Mesenchymal stem cell (in vitro differentiated cells and primary cell): ENCODE measurements around the gene CDC42BPB.

Experiments used
- DNase-seq: peaks from one replicate; pipeline ENCODE4 v3.0.0-alpha.2; 2013
- H2AFZ ChIP-seq: one replicate; pipeline ENCODE4 v1.6.1; 2013; ENCODE audit warnings: low read depth, mild to moderate bottlenecking, control low read depth, inconsistent platforms, low read length, moderate library complexity
- H2AK5ac ChIP-seq: 2 replicates; pipeline ENCODE4 v1.6.1; 2013; ENCODE audit warnings: low read length, moderate library complexity, mild to moderate bottlenecking, inconsistent platforms; ENCODE audit not compliant: severe bottlenecking
- H2BK120ac ChIP-seq: one replicate; pipeline ENCODE4 v1.6.1; 2013; ENCODE audit warnings: low read depth, mild to moderate bottlenecking, inconsistent platforms, low read length, moderate library complexity
- H2BK12ac ChIP-seq, 2 experiments: one replicate each; pipeline ENCODE4 v1.6.1; 2013; ENCODE audit warnings: inconsistent platforms in 2 of 2, low read length in 2 of 2, mild to moderate bottlenecking in 2 of 2, moderate library complexity in 2 of 2, control low read depth in 1 of 2
- H2BK15ac ChIP-seq: one replicate; pipeline ENCODE4 v1.6.1; 2013; ENCODE audit warnings: mild to moderate bottlenecking, low read depth, inconsistent platforms; ENCODE audit not compliant: poor library complexity, severe bottlenecking
- H2BK5ac ChIP-seq: 2 replicates; pipeline ENCODE4 v1.6.1; 2013; ENCODE audit warnings: low read depth, mild to moderate bottlenecking, low read length, control low read depth, inconsistent platforms; ENCODE audit not compliant: poor library complexity, severe bottlenecking
- H3K14ac ChIP-seq, 2 experiments: one replicate each; pipeline ENCODE4 v1.6.1; 2013; ENCODE audit warnings: inconsistent platforms in 2 of 2, low read length in 2 of 2, control low read depth in 1 of 2, mild to moderate bottlenecking in 1 of 2, moderate library complexity in 1 of 2
- H3K18ac ChIP-seq, 2 experiments: one replicate each; pipeline ENCODE4 v1.6.1; 2013; ENCODE audit warnings: inconsistent platforms in 2 of 2, low read length in 2 of 2, control low read depth in 1 of 2, low read depth in 1 of 2, mild to moderate bottlenecking in 1 of 2
- H3K23ac ChIP-seq, 2 experiments: one replicate each; pipeline ENCODE4 v1.6.1; 2013; ENCODE audit warnings: inconsistent platforms in 2 of 2, low read length in 2 of 2, mild to moderate bottlenecking in 2 of 2, moderate library complexity in 2 of 2, control low read depth in 1 of 2
- H3K27ac ChIP-seq: 2 replicates; pipeline ENCODE4 v1.5.1; 2013; ENCODE audit warnings: mild to moderate bottlenecking, moderate library complexity, low read length, control low read depth, inconsistent platforms; ENCODE audit not compliant: poor library complexity, severe bottlenecking
- H3K27me3 ChIP-seq, 2 experiments: 2 replicates each; pipeline versions ENCODE4 v1.6.1 to v1.7.0; 2013; ENCODE audit warnings: low read length in 2 of 2, mild to moderate bottlenecking in 2 of 2, moderate library complexity in 2 of 2, control low read depth in 1 of 2, inconsistent platforms in 1 of 2; ENCODE audit not compliant: control insufficient read depth in 1 of 2, insufficient read depth in 1 of 2
- H3K36me3 ChIP-seq, 2 experiments: 2 replicates each; pipeline versions ENCODE4 v1.6.1 to v1.7.0; 2013; ENCODE audit warnings: low read length in 2 of 2, control low read depth in 1 of 2, inconsistent platforms in 1 of 2, low read depth in 1 of 2, mild to moderate bottlenecking in 1 of 2; ENCODE audit not compliant: insufficient read depth in 2 of 2, control insufficient read depth in 1 of 2
- H3K4ac ChIP-seq, 2 experiments: one replicate each; pipeline ENCODE4 v1.6.1; 2013; ENCODE audit warnings: inconsistent platforms in 2 of 2, low read length in 2 of 2, mild to moderate bottlenecking in 2 of 2, moderate library complexity in 2 of 2, control low read depth in 1 of 2, low read depth in 1 of 2
- H3K4me1 ChIP-seq: 2 replicates; pipeline ENCODE4 v1.6.1; 2013; ENCODE audit warnings: low read depth, low read length, control low read depth; ENCODE audit not compliant: control insufficient read depth, insufficient read depth
- H3K4me2 ChIP-seq: 2 replicates; pipeline ENCODE4 v1.6.1; 2013; ENCODE audit warnings: low read length, mild to moderate bottlenecking, inconsistent platforms; ENCODE audit not compliant: poor library complexity, severe bottlenecking
- H3K4me3 ChIP-seq, 2 experiments: 2 replicates each; pipeline versions ENCODE4 v1.5.1 to v1.7.0; 2013; ENCODE audit warnings: low read length in 2 of 2, mild to moderate bottlenecking in 2 of 2, control low read depth in 1 of 2, low read depth in 1 of 2; ENCODE audit not compliant: insufficient read depth in 1 of 2
- H3K79me1 ChIP-seq: replicated peaks from 2 replicates; pipeline ENCODE4 v1.6.1; 2013; ENCODE audit warnings: mild to moderate bottlenecking, control low read depth, low read length, inconsistent platforms; ENCODE audit not compliant: poor library complexity, severe bottlenecking
- H3K9ac ChIP-seq: 2 replicates; pipeline ENCODE4 v1.7.0; 2013; ENCODE audit warnings: mild to moderate bottlenecking, low read length, moderate library complexity
- H3K9me3 ChIP-seq: 2 replicates; pipeline ENCODE4 v1.7.0; 2013; ENCODE audit warnings: mild to moderate bottlenecking, low read length; ENCODE audit not compliant: control insufficient read depth
- H4K8ac ChIP-seq: one replicate; pipeline ENCODE4 v1.6.1; 2013; ENCODE audit warnings: inconsistent platforms, mild to moderate bottlenecking, low read length, moderate library complexity
- H4K91ac ChIP-seq: one replicate; pipeline ENCODE4 v1.6.1; 2013; ENCODE audit warnings: mild to moderate bottlenecking, low read length, inconsistent platforms
- WGBS: methylation state at CpG from one replicate; pipeline ENCODE4 v1.1.7; 2013; ENCODE audit warnings: mixed read lengths; 5-methylcytosine and 5-hydroxymethylcytosine counted together

Gene CDC42BPB

GRCh38 chr14:102969901-102970300, 87.4 kb downstream of the CDC42BPB start:
- Histone ChIP-seq H2BK120ac (no peak overlapping the region), H3K4ac (no peak overlapping the region), H2AFZ (no peak overlapping the region), H3K27ac (no peak overlapping the region), H2BK5ac (no peak overlapping the region), H2BK15ac (no peak overlapping the region), H3K14ac (no peak overlapping the region), H3K4me3 (no peak overlapping the region), H3K4me2 (no peak overlapping the region), H3K23ac (no peak overlapping the region), H3K79me1 (peaks cover 37% of the 10 kb centered on the region), H2AK5ac (no peak overlapping the region), H4K91ac (no peak overlapping the region), H3K36me3 (peaks cover 77 to 97% of the 10 kb centered on the region in 2 experiments), H3K9me3 (no peaks in the 10 kb centered on the region), H3K27me3 (no peaks in the 10 kb centered on the region), H3K18ac (no peak overlapping the region), H2BK12ac (no peak overlapping the region), H4K8ac (no peak overlapping the region), H3K4me1 (no peaks in the 10 kb centered on the region), H3K9ac (no peak overlapping the region)
- DNase-seq: no peak
- WGBS: 98% methylated on average over 11 of the region's 11 CpGs

GRCh38 chr14:102969060-102969791, 88.1 kb downstream of the CDC42BPB start:
- no peak overlapping the region for H4K91ac ChIP-seq
- no peaks in the 10 kb centered on the region for H3K9me3 ChIP-seq

DNA sequence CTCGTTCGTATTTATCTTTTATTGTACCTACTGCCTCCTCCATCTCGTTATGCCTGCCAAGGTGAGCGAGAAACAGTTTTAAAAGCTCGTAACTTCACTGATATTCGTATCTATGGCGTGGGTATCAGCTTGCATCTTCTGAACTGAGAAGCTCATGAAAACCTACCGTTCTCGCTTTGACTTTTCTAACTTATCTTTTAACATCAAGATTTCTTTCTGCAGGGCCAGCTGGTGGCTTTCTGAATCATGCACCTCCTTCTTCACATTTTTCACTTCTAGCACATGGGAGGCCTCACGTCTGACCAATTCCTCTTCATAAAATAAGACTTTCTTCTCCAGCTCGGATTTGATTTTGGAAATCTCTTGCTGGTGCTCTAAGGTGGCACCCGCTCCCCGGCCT, 89.0 kb downstream of the CDC42BPB start:
- WGBS: 98% methylated on average over 13 of the region's 13 CpGs
- no peak overlapping the region for H3K23ac ChIP-seq
- no peak overlapping the region for H2BK12ac ChIP-seq
- H2BK5ac ChIP-seq: no peak overlapping the region
- H3K4ac ChIP-seq: no peak overlapping the region
- no peak overlapping the region for H3K14ac ChIP-seq
- no peak overlapping the region for H3K4me2 ChIP-seq
- no peak overlapping the region for H4K91ac ChIP-seq
- no peak overlapping the region for H3K4me3 ChIP-seq
- H2BK120ac ChIP-seq: no peak overlapping the region
- no peak overlapping the region for H2AFZ ChIP-seq
- no peaks in the 10 kb centered on the region for H3K9me3 ChIP-seq
- H3K9ac ChIP-seq: no peak overlapping the region
- H2BK15ac ChIP-seq: no peak overlapping the region
- no peak overlapping the region for H2AK5ac ChIP-seq
- no peaks in the 10 kb centered on the region for H3K27me3 ChIP-seq
- no peak overlapping the region for H3K27ac ChIP-seq
- no peaks in the 10 kb centered on the region for H3K4me1 ChIP-seq
- no peak overlapping the region for H4K8ac ChIP-seq
- DNase-seq: no peak
- no peak overlapping the region for H3K18ac ChIP-seq
- peaks cover 77 to 97% of the 10 kb centered on the region in 2 experiments for H3K36me3 ChIP-seq
- H3K79me1 ChIP-seq: peaks cover 39% of the 10 kb centered on the region

More at GRCh38 chr14:102969060-102969791, 88.1 kb downstream of the CDC42BPB start:
- Histone ChIP-seq H3K4me2 (no peak overlapping the region), H3K36me3 (peaks cover 77 to 97% of the 10 kb centered on the region in 2 experiments), H3K14ac (no peak overlapping the region), H2AFZ (no peak overlapping the region), H2BK120ac (no peak overlapping the region), H3K18ac (no peak overlapping the region), H4K8ac (no peak overlapping the region), H2AK5ac (no peak overlapping the region), H2BK15ac (no peak overlapping the region), H3K4ac (no peak overlapping the region), H3K79me1 (peaks cover 38% of the 10 kb centered on the region), H2BK12ac (no peak overlapping the region), H3K27ac (no peak overlapping the region), H3K9ac (no peak overlapping the region), H3K4me1 (no peaks in the 10 kb centered on the region), H3K4me3 (no peak overlapping the region), H3K23ac (no peak overlapping the region), H3K27me3 (no peaks in the 10 kb centered on the region), H2BK5ac (no peak overlapping the region)
- DNase-seq: no peak
- 98% methylated on average over 26 of the region's 26 CpGs for WGBS

DNA sequence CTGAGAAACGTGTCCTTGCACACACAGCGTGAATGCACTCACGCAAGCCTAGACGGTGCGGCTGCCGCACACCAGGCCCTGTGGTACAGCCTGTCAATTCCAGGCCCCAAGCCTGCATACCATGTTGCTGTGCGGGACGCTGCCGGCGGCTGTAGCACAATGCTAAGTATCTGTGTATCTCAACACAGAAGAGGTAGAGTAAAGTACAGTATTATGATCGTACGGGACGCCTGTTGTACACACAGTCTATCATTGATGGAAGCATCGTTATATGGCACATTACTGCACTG, 89.9 kb downstream of the CDC42BPB start:
- Histone ChIP-seq H3K9me3 (no peaks in the 10 kb centered on the region), H4K8ac (no peak overlapping the region), H2AFZ (no peak overlapping the region), H3K27me3 (no peaks in the 10 kb centered on the region), H3K9ac (no peak overlapping the region), H3K36me3 (peaks cover 76 to 97% of the 10 kb centered on the region in 2 experiments), H4K91ac (no peak overlapping the region), H2BK15ac (no peak overlapping the region), H3K4me3 (no peak overlapping the region), H3K4ac (no peak overlapping the region), H3K4me2 (no peak overlapping the region), H2BK5ac (no peak overlapping the region), H3K23ac (no peak overlapping the region), H3K14ac (no peak overlapping the region), H2AK5ac (no peak overlapping the region), H3K18ac (peak overlapping the region in 1 of 2 experiments; percentile 28), H3K4me1 (no peaks in the 10 kb centered on the region), H3K79me1 (peaks cover 37% of the 10 kb centered on the region), H2BK12ac (no peak overlapping the region), H3K27ac (no peak overlapping the region), H2BK120ac (no peak overlapping the region)
- WGBS: 94% methylated on average over 14 of the region's 14 CpGs
- DNase-seq: no peak
